ENCODE data around the gene AHNAK. TPM values are rescaled to one million over a fixed set of nuclear protein-coding genes. Genes with fewer than 3 reads are reported as not detected.

AHNAK gene
- total and polyA plus RNA-seq, 8 donors: 176 to 636 (median 219) TPM

DNA sequence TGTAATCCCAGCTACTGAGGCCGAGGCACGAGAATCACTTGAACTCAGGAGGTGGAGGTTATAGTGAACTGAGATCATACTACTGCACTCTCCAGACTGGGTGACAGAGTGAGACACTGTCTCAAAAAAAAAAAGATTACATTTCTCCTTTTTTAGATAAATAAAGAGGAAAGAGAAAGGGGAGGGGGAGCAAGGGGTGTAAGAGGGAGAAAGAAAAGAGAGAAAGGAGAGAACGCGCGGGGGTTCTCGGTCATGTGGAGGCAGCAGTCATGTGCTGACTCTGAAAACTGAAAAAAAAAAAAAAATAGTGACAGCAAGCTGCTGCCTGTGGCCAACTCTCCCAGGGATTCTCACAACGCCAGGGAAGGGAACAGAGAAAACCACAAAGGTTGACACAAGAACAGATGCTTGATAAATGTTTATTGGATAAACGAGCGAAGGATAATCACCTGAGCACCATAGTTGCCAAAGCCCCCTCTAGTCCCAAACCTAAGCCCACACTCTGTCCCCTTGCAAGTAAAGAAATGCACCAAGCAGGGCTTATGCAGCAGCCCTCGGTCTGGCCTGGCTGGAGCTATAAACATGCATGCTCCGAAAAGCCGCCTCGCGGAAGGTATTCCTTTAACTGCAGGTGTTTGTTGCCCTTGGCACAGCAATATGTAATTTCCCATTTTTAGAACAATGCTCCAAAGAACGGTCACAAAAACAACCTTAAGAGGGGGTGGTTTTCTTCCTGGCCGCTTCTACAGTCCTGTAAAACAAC is 113.3 kb downstream of the AHNAK start:
- peak overlapping the region in 1 of 2 donors; percentile 28 for H3K27ac ChIP-seq

DNA sequence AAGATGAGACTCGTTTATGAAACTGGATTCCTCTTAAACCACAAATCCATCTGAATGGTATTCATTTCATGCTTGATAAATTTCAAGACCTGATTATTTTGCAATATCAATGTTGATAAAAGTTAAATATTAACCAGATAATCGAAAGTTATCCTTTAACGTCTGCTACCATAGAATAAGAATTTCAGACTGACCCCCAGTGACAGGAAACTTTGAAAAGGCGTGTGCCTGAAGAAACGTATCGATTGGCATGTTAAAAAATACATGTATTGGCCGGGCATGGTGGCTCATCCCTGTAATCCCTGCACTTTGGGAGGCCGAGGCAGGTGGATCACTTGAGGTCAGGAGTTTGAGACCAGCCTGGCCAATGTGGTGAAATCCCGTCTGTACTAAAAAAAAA is 113.9 kb downstream of the AHNAK start:
- intact Hi-C loops (cut with DNase I): no loop called here
- Histone ChIP-seq H3K9me3 (no peaks in the 10 kb centered on the region), H3K4me1 (peaks cover 2 to 61% of the 10 kb centered on the region in 2 donors), H3K36me3 (no peaks in the 10 kb centered on the region), H3K27ac (no peak overlapping the region), H3K4me3 (no peak overlapping the region), H3K27me3 (no peaks in the 10 kb centered on the region)
- TF ChIP-seq, protein P1, sequence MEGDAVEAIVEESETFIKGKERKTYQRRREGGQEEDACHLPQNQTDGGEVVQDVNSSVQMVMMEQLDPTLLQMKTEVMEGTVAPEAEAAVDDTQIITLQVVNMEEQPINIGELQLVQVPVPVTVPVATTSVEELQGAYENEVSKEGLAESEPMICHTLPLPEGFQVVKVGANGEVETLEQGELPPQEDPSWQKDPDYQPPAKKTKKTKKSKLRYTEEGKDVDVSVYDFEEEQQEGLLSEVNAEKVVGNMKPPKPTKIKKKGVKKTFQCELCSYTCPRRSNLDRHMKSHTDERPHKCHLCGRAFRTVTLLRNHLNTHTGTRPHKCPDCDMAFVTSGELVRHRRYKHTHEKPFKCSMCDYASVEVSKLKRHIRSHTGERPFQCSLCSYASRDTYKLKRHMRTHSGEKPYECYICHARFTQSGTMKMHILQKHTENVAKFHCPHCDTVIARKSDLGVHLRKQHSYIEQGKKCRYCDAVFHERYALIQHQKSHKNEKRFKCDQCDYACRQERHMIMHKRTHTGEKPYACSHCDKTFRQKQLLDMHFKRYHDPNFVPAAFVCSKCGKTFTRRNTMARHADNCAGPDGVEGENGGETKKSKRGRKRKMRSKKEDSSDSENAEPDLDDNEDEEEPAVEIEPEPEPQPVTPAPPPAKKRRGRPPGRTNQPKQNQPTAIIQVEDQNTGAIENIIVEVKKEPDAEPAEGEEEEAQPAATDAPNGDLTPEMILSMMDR (IDR thresholded peaks at IDR 0.05): no peak
- no peak for DNase-seq
- no peak for ATAC-seq

More for the DNA sequence above, 113.3 kb downstream of the AHNAK start:
- Histone ChIP-seq H3K27me3 (no peaks in the 10 kb centered on the region), H3K4me3 (no peak overlapping the region), H3K9me3 (no peaks in the 10 kb centered on the region), H3K4me1 (peaks cover 0 to 55% of the 10 kb centered on the region in 2 donors), H3K36me3 (no peaks in the 10 kb centered on the region)
- TF ChIP-seq, protein P1 (IDR thresholded peaks at IDR 0.05): no peak
- DNase-seq: no peak
- intact Hi-C loops (cut with DNase I): no loop called here
- peak; percentile 22 for ATAC-seq

DNA sequence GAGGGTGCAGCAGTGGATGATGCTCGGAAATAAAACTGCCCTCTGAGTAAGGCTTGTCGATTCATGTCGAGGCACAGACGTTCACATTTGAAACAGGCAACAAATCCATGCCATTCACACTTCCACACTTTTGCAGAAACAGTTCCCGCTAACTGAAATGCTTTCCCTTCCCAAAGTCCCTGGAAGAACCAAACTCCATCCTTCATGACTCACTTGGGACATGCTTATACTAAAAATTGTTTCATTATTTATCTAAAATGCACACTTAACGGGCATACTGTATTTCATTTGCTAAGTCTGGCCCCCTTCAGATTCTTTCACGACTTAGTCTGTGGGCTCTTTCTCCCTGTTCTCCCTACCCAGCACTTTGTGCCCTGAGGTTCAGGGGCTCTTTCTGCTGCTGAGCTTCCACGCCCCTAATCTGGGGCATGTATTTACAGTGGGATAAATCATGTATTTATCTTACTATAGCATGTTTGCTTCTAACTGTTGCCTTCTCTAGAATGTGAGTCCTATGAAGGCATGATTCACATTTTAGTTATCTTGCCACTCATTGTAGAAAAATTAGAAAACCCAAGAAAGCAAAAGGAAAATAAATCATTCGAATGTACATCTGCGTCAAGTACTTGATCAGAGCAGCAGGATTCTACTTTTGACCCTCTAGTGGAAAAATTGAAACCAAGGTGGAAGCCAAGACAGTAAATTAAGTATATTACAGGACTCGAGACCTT is 115.3 kb downstream of the AHNAK start:
- intact Hi-C loops (cut with DNase I): no loop called here
- peaks cover 2 to 75% of the 10 kb centered on the region in 2 donors for H3K4me1 ChIP-seq
- H3K27ac ChIP-seq: no peak overlapping the region
- H3K9me3 ChIP-seq: no peaks in the 10 kb centered on the region
- no peak overlapping the region for H3K4me3 ChIP-seq
- H3K36me3 ChIP-seq: no peaks in the 10 kb centered on the region
- DNase-seq (no peak), ATAC-seq (no peak)
- TF ChIP-seq, protein P1 (IDR thresholded peaks at IDR 0.05): no peak
- H3K27me3 ChIP-seq: no peaks in the 10 kb centered on the region

DNA sequence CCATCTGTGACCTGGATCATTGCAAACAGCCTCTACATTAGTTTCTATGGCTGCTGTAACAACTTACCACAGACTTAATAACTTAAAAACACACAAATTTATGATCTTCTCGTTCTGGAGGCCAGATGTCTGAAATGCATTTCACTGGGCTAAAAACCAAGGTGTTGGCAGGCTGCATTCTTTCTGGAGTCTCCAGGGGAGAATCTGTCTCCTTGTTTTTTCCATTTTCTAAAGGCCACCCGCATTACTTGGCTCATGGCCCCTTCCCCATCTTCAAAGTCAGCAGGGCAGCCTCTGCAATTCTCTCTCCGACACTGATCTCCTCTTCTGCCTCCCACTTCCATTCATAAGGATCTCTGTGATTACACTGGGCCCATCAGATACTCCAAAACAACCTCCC is 116.2 kb downstream of the AHNAK start:
- H3K27me3 ChIP-seq: no peaks in the 10 kb centered on the region
- intact Hi-C loops (cut with DNase I): no loop called here
- H3K9me3 ChIP-seq: no peaks in the 10 kb centered on the region
- TF ChIP-seq, protein P1 (IDR thresholded peaks at IDR 0.05): no peak
- no peak overlapping the region for H3K4me3 ChIP-seq
- no peak for ATAC-seq
- no peaks in the 10 kb centered on the region for H3K36me3 ChIP-seq
- no peak for DNase-seq
- H3K27ac ChIP-seq: no peak overlapping the region
- H3K4me1 ChIP-seq: peaks cover 2 to 70% of the 10 kb centered on the region in 2 donors

DNA sequence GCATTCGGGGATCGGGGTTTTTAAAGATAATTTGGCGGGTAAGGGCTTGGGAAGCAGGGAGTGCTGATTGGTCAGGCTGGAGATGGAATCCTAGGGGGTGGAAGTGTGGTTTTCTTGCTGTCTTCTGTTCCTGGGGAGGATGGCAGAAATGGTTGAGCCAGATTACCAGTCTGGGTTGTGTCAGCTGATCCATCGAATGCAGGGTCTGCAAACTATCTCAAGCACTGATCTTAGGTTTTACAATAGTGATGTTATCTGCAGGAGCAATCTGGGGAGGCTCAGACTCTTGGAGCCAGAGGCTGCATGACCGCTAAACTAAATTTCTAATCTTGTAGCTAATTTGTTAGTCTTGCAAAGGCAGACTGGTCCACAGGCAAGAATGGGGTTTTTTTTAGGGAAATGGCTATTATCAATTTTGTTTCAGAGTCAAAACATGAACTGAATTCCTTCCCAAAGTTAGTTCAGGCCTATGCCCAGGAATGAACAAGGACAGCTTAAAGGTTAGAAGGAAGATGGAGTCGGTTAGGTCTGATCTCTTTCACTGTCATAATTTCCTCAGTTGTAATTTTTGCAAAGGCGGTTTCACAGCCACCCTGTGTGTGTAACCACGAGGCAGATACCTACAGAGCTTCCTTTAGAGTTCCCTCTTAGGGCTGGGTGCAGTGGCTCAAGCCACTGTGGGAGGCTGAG is 117.6 kb downstream of the AHNAK start:
- intact Hi-C loops (cut with DNase I): no loop called here
- Histone ChIP-seq H3K4me3 (no peak overlapping the region), H3K9me3 (no peaks in the 10 kb centered on the region), H3K4me1 (peaks cover 2 to 77% of the 10 kb centered on the region in 2 donors), H3K27me3 (no peaks in the 10 kb centered on the region), H3K36me3 (no peaks in the 10 kb centered on the region), H3K27ac (peak overlapping the region in 1 of 2 donors; percentile 73)
- ATAC-seq (no peak), DNase-seq (no peak)
- TF ChIP-seq, protein P1 (IDR thresholded peaks at IDR 0.05): no peak

Data from left lung (tissue), 10 donors.